ENCODE results near the gene BAIAP2.
"Not testable (repeated sequence)": the region's sequence is repeated elsewhere in the genome, so short reads cannot be mapped to it uniquely, and the experiment has no call there.

Gene BAIAP2

GRCh38 chr17:81075307-81075706 lies 40.4 kb downstream of the BAIAP2 start:
- Histone ChIP-seq H3K4me1 (ENCODE audit: insufficient read depth, insufficient read length) (peaks cover 13% of the 10 kb centered on the region), H3K4me3 (ENCODE audit: insufficient read length, low read depth) (no peak overlapping the region), H3K9ac (ENCODE audit: insufficient read length, low read depth) (peak overlapping the region; percentile 11), H3K27me3 (ENCODE audit: insufficient read depth, insufficient read length) (no peaks in the 10 kb centered on the region), H3K9me3 (ENCODE audit: insufficient read depth, low read length) (no peaks in the 10 kb centered on the region), H3K36me3 (ENCODE audit: insufficient read depth, insufficient read length, low read length) (peaks cover 69% of the 10 kb centered on the region)
- DNase-seq (ENCODE audit: low read depth, low spot score), result no peak
- TF ChIP-seq SUZ12 (IDR thresholded peaks at IDR 0.05; ENCODE audit: extremely low read depth, insufficient read depth, insufficient read length) (no peak), ZNF274 (IDR thresholded peaks at IDR 0.05; ENCODE audit: low read depth, low read length) (no peak), YY1 (IDR thresholded peaks at IDR 0.05; ENCODE audit: insufficient read depth, insufficient read length) (no peak)

DNA sequence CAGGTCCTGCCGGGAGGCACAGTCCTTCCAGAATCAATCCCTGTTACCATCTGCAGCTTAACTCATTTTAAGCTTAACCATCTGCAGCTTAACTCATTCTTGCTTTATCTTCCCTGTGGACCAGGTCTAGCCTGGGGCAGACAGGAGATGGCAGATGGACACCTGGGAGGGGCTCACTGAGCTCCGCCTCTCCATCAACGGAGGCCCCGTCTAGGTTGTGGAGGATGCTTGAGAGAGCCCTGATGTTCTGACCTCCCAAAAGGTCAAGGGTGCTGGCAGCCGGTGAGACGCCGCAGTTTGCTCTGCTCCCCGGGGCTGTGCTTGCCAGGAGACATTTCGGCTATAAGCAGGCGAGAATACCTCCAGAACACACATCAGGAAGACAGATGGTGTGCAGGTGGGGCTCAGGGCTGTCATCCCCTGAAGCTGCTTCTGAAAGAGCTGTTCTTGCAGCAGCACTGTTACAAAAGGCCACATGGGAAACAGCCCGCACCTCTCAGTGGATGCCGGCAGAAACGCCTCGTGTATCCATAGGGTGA lies 41.3 kb downstream of the BAIAP2 start:
- Histone ChIP-seq H3K4me3 (ENCODE audit: insufficient read length, low read depth) (no peak overlapping the region), H3K9me3 (ENCODE audit: insufficient read depth, low read length) (no peaks in the 10 kb centered on the region), H3K9ac (ENCODE audit: insufficient read length, low read depth) (no peak overlapping the region), H3K36me3 (ENCODE audit: insufficient read depth, insufficient read length, low read length) (peaks cover 68% of the 10 kb centered on the region), H3K4me1 (ENCODE audit: insufficient read depth, insufficient read length) (peaks cover 13% of the 10 kb centered on the region), H3K27me3 (ENCODE audit: insufficient read depth, insufficient read length) (no peaks in the 10 kb centered on the region)
- no peak for DNase-seq (ENCODE audit: low read depth, low spot score)
- TF ChIP-seq ZNF274 (IDR thresholded peaks at IDR 0.05; ENCODE audit: low read depth, low read length), result no peak
- no peak for TF ChIP-seq YY1 (IDR thresholded peaks at IDR 0.05; ENCODE audit: insufficient read depth, insufficient read length)
- no peak for TF ChIP-seq SUZ12 (IDR thresholded peaks at IDR 0.05; ENCODE audit: extremely low read depth, insufficient read depth, insufficient read length)

GRCh38 chr17:81078026-81078913 lies 43.3 kb downstream of the BAIAP2 start:
- DNase-seq (ENCODE audit: low read depth, low spot score); H3K27me3 ChIP-seq (ENCODE audit: insufficient read depth, insufficient read length); H3K9ac ChIP-seq (ENCODE audit: insufficient read length, low read depth); H3K9me3 ChIP-seq (ENCODE audit: insufficient read depth, low read length); H3K4me3 ChIP-seq (ENCODE audit: insufficient read length, low read depth): not testable (repeated sequence)
- Histone ChIP-seq H3K4me1 (ENCODE audit: insufficient read depth, insufficient read length) (peaks cover 19% of the 10 kb centered on the region), H3K36me3 (ENCODE audit: insufficient read depth, insufficient read length, low read length) (peaks cover 62% of the 10 kb centered on the region)

GRCh38 chr17:81080019-81080418 lies 45.1 kb downstream of the BAIAP2 start:
- Histone ChIP-seq H3K4me1 (ENCODE audit: insufficient read depth, insufficient read length) (peaks cover 13% of the 10 kb centered on the region), H3K9ac (ENCODE audit: insufficient read length, low read depth) (no peak overlapping the region), H3K4me3 (ENCODE audit: insufficient read length, low read depth) (no peak overlapping the region), H3K36me3 (ENCODE audit: insufficient read depth, insufficient read length, low read length) (peaks cover 55% of the 10 kb centered on the region), H3K9me3 (ENCODE audit: insufficient read depth, low read length) (no peaks in the 10 kb centered on the region), H3K27me3 (ENCODE audit: insufficient read depth, insufficient read length) (no peaks in the 10 kb centered on the region)
- TF ChIP-seq ZNF274 (IDR thresholded peaks at IDR 0.05; ENCODE audit: low read depth, low read length), result no peak
- TF ChIP-seq SUZ12 (IDR thresholded peaks at IDR 0.05; ENCODE audit: extremely low read depth, insufficient read depth, insufficient read length), result no peak
- no peak for TF ChIP-seq YY1 (IDR thresholded peaks at IDR 0.05; ENCODE audit: insufficient read depth, insufficient read length)
- DNase-seq (ENCODE audit: low read depth, low spot score), result no peak

DNA sequence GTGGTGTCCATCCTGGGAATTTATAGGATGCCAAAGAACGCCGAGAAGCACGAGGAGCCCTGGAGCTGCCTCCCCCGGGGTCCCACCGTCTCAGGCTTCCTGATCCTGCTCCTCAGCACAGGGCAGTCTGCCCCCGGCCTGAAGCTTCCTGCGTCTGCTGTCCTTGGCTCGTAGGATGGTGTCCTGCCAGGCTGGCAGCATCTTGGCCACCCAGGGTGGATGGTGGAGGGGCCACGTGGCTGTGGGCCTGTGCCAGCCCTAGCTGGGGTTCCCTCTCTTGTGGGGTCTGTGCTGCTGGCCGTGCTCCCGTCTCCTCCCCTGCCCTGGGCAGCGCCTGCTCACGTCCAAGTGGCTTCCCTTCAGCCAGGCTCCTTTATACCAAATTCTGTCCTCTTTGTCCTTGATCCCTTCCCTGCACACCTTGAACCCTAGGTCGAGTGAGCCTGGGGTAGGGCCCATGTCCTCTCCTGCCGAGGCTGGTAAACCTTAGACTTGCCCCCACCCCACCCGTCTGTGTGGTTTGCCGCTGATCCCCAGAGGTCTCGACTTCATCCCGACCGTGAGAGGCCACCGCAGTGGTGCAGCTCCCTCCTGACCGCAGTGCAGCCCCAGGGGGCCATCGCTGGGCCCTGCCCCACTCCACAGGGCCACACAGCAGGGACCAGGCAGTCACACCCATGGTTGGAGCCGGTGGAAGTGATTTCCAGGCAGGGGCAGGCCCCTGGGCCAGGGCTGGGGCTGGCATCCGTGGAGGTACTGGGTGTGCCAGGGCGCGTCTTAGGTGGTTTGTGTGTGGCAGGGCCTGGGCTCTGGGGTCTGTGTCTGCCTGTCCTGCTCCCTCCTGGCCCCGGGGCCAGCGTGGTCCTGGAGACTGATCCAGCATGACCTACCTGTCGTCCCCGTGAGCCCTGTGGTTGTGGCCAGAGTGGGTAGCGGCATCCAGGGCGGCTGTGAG lies 46.5 kb downstream of the BAIAP2 start:
- Histone ChIP-seq H3K27me3 (ENCODE audit: insufficient read depth, insufficient read length) (no peaks in the 10 kb centered on the region), H3K4me3 (ENCODE audit: insufficient read length, low read depth) (no peak overlapping the region), H3K36me3 (ENCODE audit: insufficient read depth, insufficient read length, low read length) (peaks cover 65% of the 10 kb centered on the region), H3K9ac (ENCODE audit: insufficient read length, low read depth) (no peak overlapping the region), H3K4me1 (ENCODE audit: insufficient read depth, insufficient read length) (peaks cover 12% of the 10 kb centered on the region), H3K9me3 (ENCODE audit: insufficient read depth, low read length) (no peaks in the 10 kb centered on the region)
- no peak for DNase-seq (ENCODE audit: low read depth, low spot score)
- TF ChIP-seq ZNF274 (IDR thresholded peaks at IDR 0.05; ENCODE audit: low read depth, low read length) (no peak), YY1 (IDR thresholded peaks at IDR 0.05; ENCODE audit: insufficient read depth, insufficient read length) (no peak), SUZ12 (IDR thresholded peaks at IDR 0.05; ENCODE audit: extremely low read depth, insufficient read depth, insufficient read length) (no peak)

- TF ChIP-seq YY1 (IDR thresholded peaks at IDR 0.05; ENCODE audit: insufficient read depth, insufficient read length), result no peak
- TF ChIP-seq SUZ12 (IDR thresholded peaks at IDR 0.05; ENCODE audit: extremely low read depth, insufficient read depth, insufficient read length), result no peak
- TF ChIP-seq ZNF274 (IDR thresholded peaks at IDR 0.05; ENCODE audit: low read depth, low read length), result no peak
- peaks cover 12% of the 10 kb centered on the region for H3K4me1 ChIP-seq (ENCODE audit: insufficient read depth, insufficient read length)
- no peak overlapping the region for H3K4me3 ChIP-seq (ENCODE audit: insufficient read length, low read depth)
- H3K36me3 ChIP-seq (ENCODE audit: insufficient read depth, insufficient read length, low read length), result peaks cover 68% of the 10 kb centered on the region
- no peak for DNase-seq (ENCODE audit: low read depth, low spot score)
- H3K9ac ChIP-seq (ENCODE audit: insufficient read length, low read depth), result no peak overlapping the region
- no peaks in the 10 kb centered on the region for H3K27me3 ChIP-seq (ENCODE audit: insufficient read depth, insufficient read length)
- H3K9me3 ChIP-seq (ENCODE audit: insufficient read depth, low read length), result no peaks in the 10 kb centered on the region
Measured at GRCh38 chr17:81082177-81083073, 47.5 kb downstream of the BAIAP2 start.
